Measurements from ENCODE around the gene DVL3.

The DVL3 gene

DNA sequence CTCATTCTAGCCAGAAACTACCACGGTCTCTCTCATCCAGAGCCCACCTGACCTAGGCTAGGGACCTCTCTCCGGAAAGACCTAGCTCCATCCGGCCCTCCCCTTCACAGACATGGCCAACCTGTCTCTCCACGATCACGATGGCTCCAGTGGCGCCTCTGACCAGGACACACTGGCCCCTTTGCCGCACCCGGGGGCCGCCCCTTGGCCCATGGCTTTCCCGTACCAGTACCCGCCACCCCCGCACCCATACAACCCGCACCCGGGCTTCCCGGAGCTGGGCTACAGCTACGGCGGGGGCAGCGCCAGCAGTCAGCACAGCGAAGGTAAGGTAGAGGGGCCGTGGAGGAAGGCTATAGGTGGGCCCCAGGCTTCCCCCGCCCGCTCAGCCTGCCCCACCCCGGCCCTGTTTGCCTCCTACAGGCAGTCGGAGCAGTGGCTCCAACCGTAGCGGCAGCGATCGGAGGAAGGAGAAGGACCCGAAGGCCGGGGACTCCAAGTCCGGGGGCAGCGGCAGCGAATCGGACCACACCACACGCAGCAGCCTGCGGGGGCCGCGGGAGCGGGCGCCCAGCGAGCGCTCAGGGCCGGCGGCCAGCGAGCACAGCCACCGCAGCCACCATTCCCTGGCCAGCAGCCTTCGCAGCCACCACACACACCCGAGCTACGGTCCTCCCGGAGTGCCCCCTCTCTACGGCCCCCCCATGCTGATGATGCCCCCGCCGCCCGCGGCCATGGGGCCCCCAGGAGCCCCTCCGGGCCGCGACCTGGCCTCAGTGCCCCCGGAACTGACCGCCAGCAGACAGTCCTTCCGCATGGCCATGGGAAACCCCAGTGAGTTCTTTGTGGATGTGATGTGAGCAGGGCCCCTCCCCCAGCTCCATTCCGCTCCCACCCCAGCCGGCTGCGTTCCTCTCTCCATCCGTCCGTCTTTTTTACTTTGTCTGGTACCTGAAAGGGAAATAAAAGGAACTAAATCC is 15.0 kb downstream of the DVL3 start:
- H3K9me2 ChIP-seq (replicated peaks; ENCODE audit: control insufficient read depth, low read length): no peaks in the 10 kb centered on the region
- H4K20me1 ChIP-seq (ENCODE audit: control insufficient read depth, insufficient read depth, low read depth, low read length): no peaks in the 10 kb centered on the region
- H3F3A ChIP-seq (ENCODE audit: control insufficient read depth, insufficient read depth): peaks cover 10% of the 10 kb centered on the region
- no peaks in the 10 kb centered on the region for H3K27me3 ChIP-seq (ENCODE audit: control insufficient read depth, low read length)
- H3K36me3 ChIP-seq (ENCODE audit: control insufficient read depth, low read length): peaks cover 54% of the 10 kb centered on the region
- no peaks in the 10 kb centered on the region for H3K9me3 ChIP-seq (ENCODE audit: control insufficient read depth, insufficient read depth, low read length)
- no peak overlapping the region for H3K4me3 ChIP-seq (ENCODE audit: low read length)
- H3K4me2 ChIP-seq (ENCODE audit: low read length): no peak overlapping the region
- no peak overlapping the region for H3K27ac ChIP-seq (ENCODE audit: low read depth, low read length)
- H3K79me2 ChIP-seq (ENCODE audit: control insufficient read depth, low read length): peaks cover 4% of the 10 kb centered on the region
- peaks cover 7% of the 10 kb centered on the region for H3K4me1 ChIP-seq (ENCODE audit: control insufficient read depth, low read length)
- TF ChIP-seq, protein P1, sequence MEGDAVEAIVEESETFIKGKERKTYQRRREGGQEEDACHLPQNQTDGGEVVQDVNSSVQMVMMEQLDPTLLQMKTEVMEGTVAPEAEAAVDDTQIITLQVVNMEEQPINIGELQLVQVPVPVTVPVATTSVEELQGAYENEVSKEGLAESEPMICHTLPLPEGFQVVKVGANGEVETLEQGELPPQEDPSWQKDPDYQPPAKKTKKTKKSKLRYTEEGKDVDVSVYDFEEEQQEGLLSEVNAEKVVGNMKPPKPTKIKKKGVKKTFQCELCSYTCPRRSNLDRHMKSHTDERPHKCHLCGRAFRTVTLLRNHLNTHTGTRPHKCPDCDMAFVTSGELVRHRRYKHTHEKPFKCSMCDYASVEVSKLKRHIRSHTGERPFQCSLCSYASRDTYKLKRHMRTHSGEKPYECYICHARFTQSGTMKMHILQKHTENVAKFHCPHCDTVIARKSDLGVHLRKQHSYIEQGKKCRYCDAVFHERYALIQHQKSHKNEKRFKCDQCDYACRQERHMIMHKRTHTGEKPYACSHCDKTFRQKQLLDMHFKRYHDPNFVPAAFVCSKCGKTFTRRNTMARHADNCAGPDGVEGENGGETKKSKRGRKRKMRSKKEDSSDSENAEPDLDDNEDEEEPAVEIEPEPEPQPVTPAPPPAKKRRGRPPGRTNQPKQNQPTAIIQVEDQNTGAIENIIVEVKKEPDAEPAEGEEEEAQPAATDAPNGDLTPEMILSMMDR (IDR thresholded peaks at IDR 0.05; ENCODE audit: low read depth, low read length, poor library complexity, severe bottlenecking): no peak
- TF ChIP-seq EZH2phosphoT487 (IDR thresholded peaks at IDR 0.05; ENCODE audit: borderline replicate concordance, low read length): no peak

GRCh38 chr3:184171562-184171961 is 16.4 kb downstream of the DVL3 start:
- no peak overlapping the region for H3K4me2 ChIP-seq (ENCODE audit: low read length)
- TF ChIP-seq, protein P1 (IDR thresholded peaks at IDR 0.05; ENCODE audit: low read depth, low read length, poor library complexity, severe bottlenecking): no peak
- no peak for TF ChIP-seq EZH2phosphoT487 (IDR thresholded peaks at IDR 0.05; ENCODE audit: borderline replicate concordance, low read length)
- no peaks in the 10 kb centered on the region for H3K9me3 ChIP-seq (ENCODE audit: control insufficient read depth, insufficient read depth, low read length)
- no peaks in the 10 kb centered on the region for H4K20me1 ChIP-seq (ENCODE audit: control insufficient read depth, insufficient read depth, low read depth, low read length)
- peaks cover 10% of the 10 kb centered on the region for H3F3A ChIP-seq (ENCODE audit: control insufficient read depth, insufficient read depth)
- H3K79me2 ChIP-seq (ENCODE audit: control insufficient read depth, low read length): peaks cover 18% of the 10 kb centered on the region
- no peak overlapping the region for H3K4me3 ChIP-seq (ENCODE audit: low read length)
- no peaks in the 10 kb centered on the region for H3K27me3 ChIP-seq (ENCODE audit: control insufficient read depth, low read length)
- H3K27ac ChIP-seq (ENCODE audit: low read depth, low read length): no peak overlapping the region
- no peaks in the 10 kb centered on the region for H3K9me2 ChIP-seq (replicated peaks; ENCODE audit: control insufficient read depth, low read length)
- H3K4me1 ChIP-seq (ENCODE audit: control insufficient read depth, low read length): peaks cover 19% of the 10 kb centered on the region
- H3K36me3 ChIP-seq (ENCODE audit: control insufficient read depth, low read length): peaks cover 41% of the 10 kb centered on the region

- Histone ChIP-seq H3F3A (ENCODE audit: control insufficient read depth, insufficient read depth) (peaks cover 10% of the 10 kb centered on the region), H4K20me1 (ENCODE audit: control insufficient read depth, insufficient read depth, low read depth, low read length) (no peaks in the 10 kb centered on the region), H3K79me2 (ENCODE audit: control insufficient read depth, low read length) (peaks cover 28% of the 10 kb centered on the region), H3K9me2 (replicated peaks; ENCODE audit: control insufficient read depth, low read length) (no peaks in the 10 kb centered on the region), H3K4me3 (ENCODE audit: low read length) (no peak overlapping the region), H3K4me2 (ENCODE audit: low read length) (no peak overlapping the region), H3K4me1 (ENCODE audit: control insufficient read depth, low read length) (peaks cover 26% of the 10 kb centered on the region), H3K27me3 (ENCODE audit: control insufficient read depth, low read length) (no peaks in the 10 kb centered on the region), H3K27ac (ENCODE audit: low read depth, low read length) (no peak overlapping the region), H3K9me3 (ENCODE audit: control insufficient read depth, insufficient read depth, low read length) (no peaks in the 10 kb centered on the region), H3K36me3 (ENCODE audit: control insufficient read depth, low read length) (peaks cover 43% of the 10 kb centered on the region)
- TF ChIP-seq, protein P1 (IDR thresholded peaks at IDR 0.05; ENCODE audit: low read depth, low read length, poor library complexity, severe bottlenecking): no peak
- no peak for TF ChIP-seq EZH2phosphoT487 (IDR thresholded peaks at IDR 0.05; ENCODE audit: borderline replicate concordance, low read length)
Observed at GRCh38 chr3:184172681-184173373, 17.6 kb downstream of the DVL3 start.
